Neural progenitor cell (in vitro differentiated cells): ENCODE measurements around the gene LPP.

Source experiments
- EZH2 ChIP-seq: fragments of 200-600 bp; sonication (generic); IDR thresholded peaks from 2 replicates; pipeline ENCODE4 v1.6.1; 2017; ENCODE audit warnings: antibody characterized with exemption, mild to moderate bottlenecking, moderate library complexity
- EZH2phosphoT487 ChIP-seq: fragments of 200-600 bp; sonication (generic); IDR thresholded peaks from 2 replicates; pipeline ENCODE4 v1.6.1; 2017; ENCODE audit warnings: antibody characterized with exemption
- TF ChIP-seq, protein P1 (sequence below): fragments of 200-600 bp; sonication (generic); IDR thresholded peaks from 2 replicates; pipeline ENCODE4 v1.5.1; 2017; ENCODE audit warnings: antibody characterized with exemption, mild to moderate bottlenecking

DNA sequence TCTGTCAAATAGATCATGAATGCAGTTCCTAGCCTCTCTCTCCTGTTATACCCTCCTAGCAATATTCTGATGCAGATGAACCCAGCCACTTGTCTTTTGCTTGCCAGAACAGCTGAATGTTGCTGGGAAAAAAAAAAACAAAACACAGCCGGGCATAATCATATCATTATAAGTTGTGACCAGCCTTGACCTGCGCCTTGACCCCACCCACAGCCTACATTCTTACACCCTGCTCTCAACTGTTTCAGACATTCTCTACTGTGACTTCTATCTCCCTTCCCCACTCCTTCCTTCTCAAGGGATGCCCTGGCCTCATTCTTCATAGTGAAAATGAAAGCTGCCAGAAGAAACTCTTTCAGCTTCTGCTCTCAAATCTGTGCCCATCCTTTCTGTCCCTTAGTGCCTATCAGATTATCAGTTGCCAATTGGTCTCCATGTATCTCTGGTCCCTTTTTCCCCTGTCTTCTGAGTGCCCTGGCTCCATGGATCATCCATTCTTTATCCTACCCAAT is 628.7 kb downstream of the LPP start:
- no peak for TF ChIP-seq EZH2
- TF ChIP-seq, protein P1, sequence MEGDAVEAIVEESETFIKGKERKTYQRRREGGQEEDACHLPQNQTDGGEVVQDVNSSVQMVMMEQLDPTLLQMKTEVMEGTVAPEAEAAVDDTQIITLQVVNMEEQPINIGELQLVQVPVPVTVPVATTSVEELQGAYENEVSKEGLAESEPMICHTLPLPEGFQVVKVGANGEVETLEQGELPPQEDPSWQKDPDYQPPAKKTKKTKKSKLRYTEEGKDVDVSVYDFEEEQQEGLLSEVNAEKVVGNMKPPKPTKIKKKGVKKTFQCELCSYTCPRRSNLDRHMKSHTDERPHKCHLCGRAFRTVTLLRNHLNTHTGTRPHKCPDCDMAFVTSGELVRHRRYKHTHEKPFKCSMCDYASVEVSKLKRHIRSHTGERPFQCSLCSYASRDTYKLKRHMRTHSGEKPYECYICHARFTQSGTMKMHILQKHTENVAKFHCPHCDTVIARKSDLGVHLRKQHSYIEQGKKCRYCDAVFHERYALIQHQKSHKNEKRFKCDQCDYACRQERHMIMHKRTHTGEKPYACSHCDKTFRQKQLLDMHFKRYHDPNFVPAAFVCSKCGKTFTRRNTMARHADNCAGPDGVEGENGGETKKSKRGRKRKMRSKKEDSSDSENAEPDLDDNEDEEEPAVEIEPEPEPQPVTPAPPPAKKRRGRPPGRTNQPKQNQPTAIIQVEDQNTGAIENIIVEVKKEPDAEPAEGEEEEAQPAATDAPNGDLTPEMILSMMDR = no peak
- no peak for TF ChIP-seq EZH2phosphoT487
